GM12878 (cell line): ENCODE measurements around the gene ARFRP1.

Experiments
- BHLHE40 ChIP-seq, 2 experiments: fragments of 450-650 bp in 1 of 2; IDR thresholded peaks; 2 replicates each; pipeline ENCODE4 v1.6.1; 2011 to 2017; ENCODE audit warnings: low read depth in 2 of 2, borderline replicate concordance in 1 of 2, improper control_type of control experiment in 1 of 2, low read length in 1 of 2, mild to moderate bottlenecking in 1 of 2
- CBX3 ChIP-seq: fragments of 200-600 bp; sonication (generic); IDR thresholded peaks from 2 replicates; pipeline ENCODE4 v1.6.1; 2016; ENCODE audit warnings: low read depth, borderline replicate concordance
- CHD4 ChIP-seq: fragments of 200-600 bp; sonication (generic); IDR thresholded peaks from 2 replicates; pipeline ENCODE4 v1.6.1; 2016; ENCODE audit warnings: mild to moderate bottlenecking
- EP300 ChIP-seq, 2 experiments: fragments of 150-350 bp in 1 of 2; IDR thresholded peaks; 2 replicates each; pipeline ENCODE4 v1.6.1; 2011 to 2012; ENCODE audit warnings: low read depth in 2 of 2, low read length in 2 of 2, borderline replicate concordance in 1 of 2, improper control_type of control experiment in 1 of 2, inconsistent platforms in 1 of 2; ENCODE audit not compliant: control insufficient read depth in 1 of 2
- GABPA ChIP-seq: IDR thresholded peaks from 2 replicates; pipeline ENCODE4 v1.6.1; 2014; ENCODE audit warnings: antibody characterized with exemption, low read depth, mild to moderate bottlenecking, inconsistent platforms
- IKZF1 ChIP-seq: fragments of 450-650 bp; conservative IDR thresholded peaks from 2 replicates; pipeline ENCODE4 v1.6.1; 2017; ENCODE audit warnings: antibody characterized with exemption, mild to moderate bottlenecking
- JUND ChIP-seq: IDR thresholded peaks from 2 replicates; pipeline ENCODE4 v1.6.1; 2012; ENCODE audit warnings: low read depth, mild to moderate bottlenecking, low read length, improper control_type of control experiment, moderate library complexity
- MXI1 ChIP-seq: fragments of 150-350 bp; IDR thresholded peaks from 2 replicates; pipeline ENCODE4 v1.6.1; 2011; ENCODE audit warnings: low read depth, mild to moderate bottlenecking, inconsistent platforms, low read length, improper control_type of control experiment
- POLR2A ChIP-seq: IDR thresholded peaks from 2 replicates; pipeline ENCODE4 v1.6.1; 2011; ENCODE audit warnings: low read depth, mild to moderate bottlenecking, low read length
- SIN3A ChIP-seq: IDR thresholded peaks from 2 replicates; pipeline ENCODE4 v1.6.1; 2012; ENCODE audit warnings: low read depth, low read length, improper control_type of control experiment
- SP1 ChIP-seq: IDR thresholded peaks from one replicate; pipeline ENCODE4 v1.6.1; 2011; ENCODE audit warnings: low read depth, low read length
- SRF ChIP-seq, 2 experiments: IDR thresholded peaks; 2 replicates each; pipeline ENCODE4 v1.6.1; 2011; ENCODE audit warnings: low read depth in 2 of 2, low read length in 2 of 2, mild to moderate bottlenecking in 1 of 2, moderate library complexity in 1 of 2
- STAT3 ChIP-seq: IDR thresholded peaks from 2 replicates; pipeline ENCODE4 v1.6.1; 2011; ENCODE audit warnings: low read depth, low read length, improper control_type of control experiment
- TF ChIP-seq, protein P1 (sequence below), 3 experiments: IDR thresholded peaks in 2 of 3; conservative IDR thresholded peaks in 1 of 3; 2 replicates each; pipeline ENCODE4 v1.5.1; 2011; ENCODE audit warnings: low read depth in 3 of 3, low read length in 3 of 3, mild to moderate bottlenecking in 3 of 3, control low read depth in 2 of 3, moderate library complexity in 2 of 3, inconsistent platforms in 1 of 3, mixed read lengths in 1 of 3; ENCODE audit not compliant: control insufficient read depth in 2 of 3, insufficient read depth in 1 of 3; ENCODE audit errors: extremely low read depth in 1 of 3

DNA sequence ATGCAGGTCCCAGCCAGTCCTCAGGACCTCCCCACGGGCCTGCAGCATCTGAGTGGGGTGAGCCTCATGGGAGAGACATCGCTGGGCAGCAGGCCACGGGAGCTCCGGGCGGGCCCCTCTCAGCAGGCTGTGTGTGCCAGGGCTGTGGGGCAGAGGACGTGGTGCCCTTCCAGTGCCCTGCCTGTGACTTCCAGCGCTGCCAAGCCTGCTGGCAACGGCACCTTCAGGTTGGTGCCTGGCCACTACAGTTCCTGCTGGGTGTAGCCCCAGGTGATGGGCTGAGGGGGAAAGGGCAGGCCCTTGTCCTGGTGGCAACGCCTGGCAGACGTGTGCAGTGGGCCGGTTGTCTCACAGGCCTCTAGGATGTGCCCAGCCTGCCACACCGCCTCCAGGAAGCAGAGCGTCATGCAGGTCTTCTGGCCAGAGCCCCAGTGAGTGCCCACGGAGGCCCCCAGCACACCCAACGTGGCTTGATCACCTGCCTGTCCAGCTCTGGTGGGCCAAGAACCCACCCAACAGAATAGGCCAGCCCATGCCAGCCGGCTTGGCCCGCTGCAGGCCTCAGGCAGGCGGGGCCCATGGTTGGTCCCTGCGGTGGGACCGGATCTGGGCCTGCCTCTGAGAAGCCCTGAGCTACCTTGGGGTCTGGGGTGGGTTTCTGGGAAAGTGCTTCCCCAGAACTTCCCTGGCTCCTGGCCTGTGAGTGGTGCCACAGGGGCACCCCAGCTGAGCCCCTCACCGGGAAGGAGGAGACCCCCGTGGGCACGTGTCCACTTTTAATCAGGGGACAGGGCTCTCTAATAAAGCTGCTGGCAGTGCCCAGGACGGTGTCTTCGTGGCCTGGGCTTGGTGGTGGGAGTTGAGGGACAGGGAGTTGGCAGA lies 12.1 kb downstream of the ARFRP1 start:
- TF ChIP-seq IKZF1 (no peak), STAT3 (no peak), JUND (no peak), GABPA (no peak), BHLHE40 (IDR thresholded peaks at IDR 0.05; ENCODE audit: borderline replicate concordance in 1 of 2, low read depth in 2 of 2, low read length in 1 of 2) (no peak), SIN3A (no peak), CBX3 (no peak), MXI1 (no peak), EP300 (IDR thresholded peaks at IDR 0.05; ENCODE audit: borderline replicate concordance in 1 of 2, control insufficient read depth in 1 of 2, low read depth in 2 of 2, low read length in 2 of 2) (no peak), SRF (IDR thresholded peaks at IDR 0.05; ENCODE audit: low read depth in 2 of 2, low read length in 2 of 2) (no peak), POLR2A (peak; percentile 68), CHD4 (no peak), SP1 (no peak)
- TF ChIP-seq, protein P1, sequence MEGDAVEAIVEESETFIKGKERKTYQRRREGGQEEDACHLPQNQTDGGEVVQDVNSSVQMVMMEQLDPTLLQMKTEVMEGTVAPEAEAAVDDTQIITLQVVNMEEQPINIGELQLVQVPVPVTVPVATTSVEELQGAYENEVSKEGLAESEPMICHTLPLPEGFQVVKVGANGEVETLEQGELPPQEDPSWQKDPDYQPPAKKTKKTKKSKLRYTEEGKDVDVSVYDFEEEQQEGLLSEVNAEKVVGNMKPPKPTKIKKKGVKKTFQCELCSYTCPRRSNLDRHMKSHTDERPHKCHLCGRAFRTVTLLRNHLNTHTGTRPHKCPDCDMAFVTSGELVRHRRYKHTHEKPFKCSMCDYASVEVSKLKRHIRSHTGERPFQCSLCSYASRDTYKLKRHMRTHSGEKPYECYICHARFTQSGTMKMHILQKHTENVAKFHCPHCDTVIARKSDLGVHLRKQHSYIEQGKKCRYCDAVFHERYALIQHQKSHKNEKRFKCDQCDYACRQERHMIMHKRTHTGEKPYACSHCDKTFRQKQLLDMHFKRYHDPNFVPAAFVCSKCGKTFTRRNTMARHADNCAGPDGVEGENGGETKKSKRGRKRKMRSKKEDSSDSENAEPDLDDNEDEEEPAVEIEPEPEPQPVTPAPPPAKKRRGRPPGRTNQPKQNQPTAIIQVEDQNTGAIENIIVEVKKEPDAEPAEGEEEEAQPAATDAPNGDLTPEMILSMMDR (IDR thresholded peaks at IDR 0.05 in 2 of 3, conservative IDR thresholded peaks at IDR 0.05 in 1 of 3; ENCODE audit: control insufficient read depth in 2 of 3, extremely low read depth in 1 of 3, insufficient read depth in 1 of 3, low read depth in 3 of 3, low read length in 3 of 3), result no peak
